Measurements from ENCODE around the gene ETS1. TPM values are rescaled to one million over a fixed set of nuclear protein-coding genes. Genes with fewer than 3 reads are reported as not detected.

ETS1 gene
- total RNA-seq, 1 experiment from 2014 or later, result 66.4 TPM

DNA sequence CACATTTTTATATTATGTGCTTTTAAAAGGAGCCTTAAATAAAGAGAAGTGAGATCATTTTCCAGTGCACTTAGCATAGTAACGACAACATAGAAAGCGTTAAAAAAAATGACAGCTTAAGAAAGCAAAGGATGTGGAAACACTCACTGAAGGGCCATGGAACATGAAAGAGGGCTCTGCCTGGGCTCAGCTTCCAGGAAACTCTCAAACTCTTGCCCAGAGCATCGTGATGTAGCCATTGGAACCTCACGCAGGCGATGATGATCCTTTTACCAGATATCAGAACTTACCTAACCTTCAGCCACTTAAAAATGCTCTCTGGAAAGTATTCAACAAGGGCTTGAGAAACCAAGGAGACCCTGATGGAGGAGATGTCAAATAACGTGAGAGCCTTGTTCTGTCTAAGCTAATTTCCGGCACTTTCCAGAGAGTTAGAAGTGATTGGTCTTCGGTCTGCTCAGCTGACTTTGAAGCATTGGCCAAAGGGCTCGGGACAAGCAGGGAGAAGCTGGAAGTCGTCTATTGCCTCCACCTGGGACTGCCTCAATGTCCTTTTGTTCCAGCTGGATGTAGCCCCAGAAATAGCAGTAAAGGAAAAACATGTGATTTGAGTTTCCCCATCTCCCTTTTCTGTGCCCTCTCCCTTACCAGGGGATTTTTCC is 21.5 kb upstream of the ETS1 start:
- CTCF ChIA-PET, result no interaction called here
- no peaks in the 10 kb centered on the region for H3K4me1 ChIP-seq (ENCODE audit: control insufficient read depth, insufficient read depth, low read length)
- no peak overlapping the region for H3K4me3 ChIP-seq (ENCODE audit: low read depth in 2 of 2, low read length in 2 of 2)
- peaks cover 2% of the 10 kb centered on the region; the same call in 1 of the 2 replicates for H3K27me3 ChIP-seq (ENCODE audit: control insufficient read depth, insufficient read depth, low read length)
- H3K27ac ChIP-seq (ENCODE audit: low read length), result no peak overlapping the region
- BruUV-seq (replicated peaks), result no TSS peak
- no peak for ATAC-seq
- in situ Hi-C loops (cut with HindIII; ENCODE audit: low pct_unique_long_range_greater_than_20kb, low sequenced_read_pairs), result no loop called here
- no peak for DNase-seq (ENCODE audit: low read depth, low spot score)
- intact Hi-C loops (cut with micrococcal nuclease; ENCODE audit: unreplicated experiment), result loop anchor here (2.0 kb wide), 1 partner anchor 78 kb away; no protein-coding TSS in a partner anchor
- no peaks in the 10 kb centered on the region for H3K9me3 ChIP-seq (ENCODE audit: control insufficient read depth, insufficient read depth, low read depth, low read length)
- H3K36me3 ChIP-seq (ENCODE audit: control insufficient read depth, insufficient read depth, low read length), result no peaks in the 10 kb centered on the region
- POLR2A ChIA-PET, result no interaction called here
- no peak for TF ChIP-seq TCF7L2 (IDR thresholded peaks at IDR 0.05; ENCODE audit: low read depth, low read length)
- TF ChIP-seq, protein P1, sequence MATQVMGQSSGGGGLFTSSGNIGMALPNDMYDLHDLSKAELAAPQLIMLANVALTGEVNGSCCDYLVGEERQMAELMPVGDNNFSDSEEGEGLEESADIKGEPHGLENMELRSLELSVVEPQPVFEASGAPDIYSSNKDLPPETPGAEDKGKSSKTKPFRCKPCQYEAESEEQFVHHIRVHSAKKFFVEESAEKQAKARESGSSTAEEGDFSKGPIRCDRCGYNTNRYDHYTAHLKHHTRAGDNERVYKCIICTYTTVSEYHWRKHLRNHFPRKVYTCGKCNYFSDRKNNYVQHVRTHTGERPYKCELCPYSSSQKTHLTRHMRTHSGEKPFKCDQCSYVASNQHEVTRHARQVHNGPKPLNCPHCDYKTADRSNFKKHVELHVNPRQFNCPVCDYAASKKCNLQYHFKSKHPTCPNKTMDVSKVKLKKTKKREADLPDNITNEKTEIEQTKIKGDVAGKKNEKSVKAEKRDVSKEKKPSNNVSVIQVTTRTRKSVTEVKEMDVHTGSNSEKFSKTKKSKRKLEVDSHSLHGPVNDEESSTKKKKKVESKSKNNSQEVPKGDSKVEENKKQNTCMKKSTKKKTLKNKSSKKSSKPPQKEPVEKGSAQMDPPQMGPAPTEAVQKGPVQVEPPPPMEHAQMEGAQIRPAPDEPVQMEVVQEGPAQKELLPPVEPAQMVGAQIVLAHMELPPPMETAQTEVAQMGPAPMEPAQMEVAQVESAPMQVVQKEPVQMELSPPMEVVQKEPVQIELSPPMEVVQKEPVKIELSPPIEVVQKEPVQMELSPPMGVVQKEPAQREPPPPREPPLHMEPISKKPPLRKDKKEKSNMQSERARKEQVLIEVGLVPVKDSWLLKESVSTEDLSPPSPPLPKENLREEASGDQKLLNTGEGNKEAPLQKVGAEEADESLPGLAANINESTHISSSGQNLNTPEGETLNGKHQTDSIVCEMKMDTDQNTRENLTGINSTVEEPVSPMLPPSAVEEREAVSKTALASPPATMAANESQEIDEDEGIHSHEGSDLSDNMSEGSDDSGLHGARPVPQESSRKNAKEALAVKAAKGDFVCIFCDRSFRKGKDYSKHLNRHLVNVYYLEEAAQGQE (IDR thresholded peaks at IDR 0.05; ENCODE audit: insufficient read depth in 1 of 2, low read depth in 2 of 2, low read length in 1 of 2), result no peak
- TF ChIP-seq, protein P2, sequence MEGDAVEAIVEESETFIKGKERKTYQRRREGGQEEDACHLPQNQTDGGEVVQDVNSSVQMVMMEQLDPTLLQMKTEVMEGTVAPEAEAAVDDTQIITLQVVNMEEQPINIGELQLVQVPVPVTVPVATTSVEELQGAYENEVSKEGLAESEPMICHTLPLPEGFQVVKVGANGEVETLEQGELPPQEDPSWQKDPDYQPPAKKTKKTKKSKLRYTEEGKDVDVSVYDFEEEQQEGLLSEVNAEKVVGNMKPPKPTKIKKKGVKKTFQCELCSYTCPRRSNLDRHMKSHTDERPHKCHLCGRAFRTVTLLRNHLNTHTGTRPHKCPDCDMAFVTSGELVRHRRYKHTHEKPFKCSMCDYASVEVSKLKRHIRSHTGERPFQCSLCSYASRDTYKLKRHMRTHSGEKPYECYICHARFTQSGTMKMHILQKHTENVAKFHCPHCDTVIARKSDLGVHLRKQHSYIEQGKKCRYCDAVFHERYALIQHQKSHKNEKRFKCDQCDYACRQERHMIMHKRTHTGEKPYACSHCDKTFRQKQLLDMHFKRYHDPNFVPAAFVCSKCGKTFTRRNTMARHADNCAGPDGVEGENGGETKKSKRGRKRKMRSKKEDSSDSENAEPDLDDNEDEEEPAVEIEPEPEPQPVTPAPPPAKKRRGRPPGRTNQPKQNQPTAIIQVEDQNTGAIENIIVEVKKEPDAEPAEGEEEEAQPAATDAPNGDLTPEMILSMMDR (IDR thresholded peaks at IDR 0.05), result no peak
- TF ChIP-seq SIN3A (IDR thresholded peaks at IDR 0.05; ENCODE audit: borderline replicate concordance, insufficient read depth, low read depth, low read length), result no peak
- no peak for TF ChIP-seq POLR2AphosphoS5 (IDR thresholded peaks at IDR 0.05; ENCODE audit: low read depth, low read length)

DNA sequence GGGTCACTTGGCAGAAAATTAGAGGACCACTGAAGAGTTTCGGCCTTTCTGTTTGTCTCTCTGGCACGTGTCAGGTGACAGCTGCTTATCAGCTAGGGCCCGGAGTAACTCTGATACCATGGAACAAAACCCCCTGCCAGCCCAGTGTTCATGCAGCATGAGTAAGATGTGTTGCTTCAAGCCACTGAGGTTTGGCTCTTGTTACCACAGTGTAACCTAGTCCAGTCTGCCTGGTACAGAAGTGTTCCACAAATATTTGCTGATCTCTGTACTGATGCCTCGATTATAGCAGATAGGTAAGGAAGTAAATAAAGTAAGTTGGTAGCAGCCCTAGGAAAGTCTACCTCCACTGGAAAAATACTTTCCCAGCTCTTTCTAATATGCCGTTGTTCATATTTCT is 20.5 kb upstream of the ETS1 start:
- TF ChIP-seq, protein P1 (IDR thresholded peaks at IDR 0.05; ENCODE audit: insufficient read depth in 1 of 2, low read depth in 2 of 2, low read length in 1 of 2), result no peak
- no peak for TF ChIP-seq TCF7L2 (IDR thresholded peaks at IDR 0.05; ENCODE audit: low read depth, low read length)
- H3K27ac ChIP-seq (ENCODE audit: low read length), result no peak overlapping the region
- no peak for DNase-seq (ENCODE audit: low read depth, low spot score)
- intact Hi-C loops (cut with micrococcal nuclease; ENCODE audit: unreplicated experiment) (loop anchor here (2.0 kb wide), 1 partner anchor 77 kb away; no protein-coding TSS in a partner anchor), in situ Hi-C loops (cut with HindIII; ENCODE audit: low pct_unique_long_range_greater_than_20kb, low sequenced_read_pairs) (no loop called here)
- no peaks in the 10 kb centered on the region for H3K36me3 ChIP-seq (ENCODE audit: control insufficient read depth, insufficient read depth, low read length)
- ChIA-PET POLR2A (no interaction called here), CTCF (interaction anchor here (0.5 kb wide), 1 partner anchor 335 kb away, joined by 12 read pairs; no protein-coding TSS in a partner anchor)
- ATAC-seq, result no peak
- no peaks in the 10 kb centered on the region for H3K9me3 ChIP-seq (ENCODE audit: control insufficient read depth, insufficient read depth, low read depth, low read length)
- BruUV-seq (replicated peaks), result no TSS peak
- no peak overlapping the region for H3K4me3 ChIP-seq (ENCODE audit: low read depth in 2 of 2, low read length in 2 of 2)
- no peaks in the 10 kb centered on the region for H3K4me1 ChIP-seq (ENCODE audit: control insufficient read depth, insufficient read depth, low read length)
- peaks cover 2% of the 10 kb centered on the region; the same call in 1 of the 2 replicates for H3K27me3 ChIP-seq (ENCODE audit: control insufficient read depth, insufficient read depth, low read length)
